ENCODE measurements around the gene TBX2. TPM values are rescaled to one million over a fixed set of nuclear protein-coding genes. Genes with fewer than 3 reads are reported as not detected.

The TBX2 gene
- polyA plus RNA-seq, 1 donor = 10.9 TPM

GRCh38 chr17:61402073-61402541 is 2.5 kb downstream of the TBX2 start:
- no peak for DNase-seq (ENCODE audit: low read depth)

GRCh38 chr17:61402978-61403800 is 3.5 kb downstream of the TBX2 start:
- DNase-seq (ENCODE audit: low read depth) = no peak

- DNase-seq (ENCODE audit: low read depth) = no peak
Measured at GRCh38 chr17:61403801-61404662, 4.4 kb downstream of the TBX2 start.

GRCh38 chr17:61404663-61404912 is 4.9 kb downstream of the TBX2 start:
- no peak for DNase-seq (ENCODE audit: low read depth)

- no peak for DNase-seq (ENCODE audit: low read depth)
Measured at GRCh38 chr17:61404913-61405685, 5.5 kb downstream of the TBX2 start.

GRCh38 chr17:61405686-61406536 is 6.3 kb downstream of the TBX2 start:
- no peak for DNase-seq (ENCODE audit: low read depth)

GRCh38 chr17:61406537-61406845 is 6.8 kb downstream of the TBX2 start:
- no peak for DNase-seq (ENCODE audit: low read depth)

GRCh38 chr17:61406971-61407911 is 7.6 kb downstream of the TBX2 start:
- no peak for DNase-seq (ENCODE audit: low read depth)

- DNase-seq (ENCODE audit: low read depth) = no peak
Measured at GRCh38 chr17:61408151-61409041, 8.8 kb downstream of the TBX2 start.

GRCh38 chr17:61409301-61410112 is 9.9 kb downstream of the TBX2 start:
- no peak for DNase-seq (ENCODE audit: low read depth)

GRCh38 chr17:61410141-61411010 is 10.7 kb downstream of the TBX2 start:
- no peak for DNase-seq (ENCODE audit: low read depth)

GRCh38 chr17:61411011-61411260 is 11.3 kb downstream of the TBX2 start:
- DNase-seq (ENCODE audit: low read depth) = no peak

GRCh38 chr17:61411261-61412142 is 11.9 kb downstream of the TBX2 start:
- no peak for DNase-seq (ENCODE audit: low read depth)

GRCh38 chr17:61412143-61412859 is 12.7 kb downstream of the TBX2 start:
- no peak for DNase-seq (ENCODE audit: low read depth)

GRCh38 chr17:61412860-61413660 is 13.4 kb downstream of the TBX2 start:
- no peak for DNase-seq (ENCODE audit: low read depth)
